CD4-positive, alpha-beta memory T cell (primary cell): ENCODE results near the gene ZNF622. TPM values are rescaled to one million over a fixed set of nuclear protein-coding genes. Genes with fewer than 3 reads are reported as not detected.

Source experiments
- CTCF ChIA-PET: fragments of 350-600 bp; sonication (Branson Sonifier 250); formaldehyde crosslinking; loops from one replicate; lab custom pipeline; 2021; ENCODE audit warnings: inconsistent platforms; ENCODE audit not compliant: partially characterized antibody; lab: Charles Lee
- POLR2A ChIA-PET: fragments of 350-600 bp; sonication (Branson Sonifier 250); formaldehyde crosslinking; loops from one replicate; lab custom pipeline; 2021; ENCODE audit not compliant: partially characterized antibody; lab: Charles Lee
- DNase-seq, 5 donors: peaks; one replicate each; pipeline versions ENCODE4 v3.0.0 to v3.0.0-alpha.2; 2020 to 2022; ENCODE audit warnings: mixed read lengths in 1 of 5
- H3K27ac ChIP-seq: one replicate; pipeline ENCODE4 v1.7.0; 2013; ENCODE audit warnings: low read depth, low read length
- H3K27me3 ChIP-seq: 2 replicates; pipeline ENCODE4 v1.7.0; 2013; ENCODE audit warnings: mild to moderate bottlenecking, low read length, moderate library complexity; ENCODE audit not compliant: insufficient read depth
- H3K36me3 ChIP-seq: 2 replicates; pipeline ENCODE4 v1.7.0; 2013; ENCODE audit warnings: mild to moderate bottlenecking, low read length, moderate library complexity; ENCODE audit not compliant: insufficient read depth
- H3K4me1 ChIP-seq: 2 replicates; pipeline ENCODE4 v1.7.0; 2013; ENCODE audit warnings: mild to moderate bottlenecking, low read length, moderate library complexity; ENCODE audit not compliant: insufficient read depth
- H3K4me3 ChIP-seq, 2 donors: one replicate each; pipeline ENCODE4 v1.7.0; 2013; ENCODE audit warnings: low read length in 2 of 2, mild to moderate bottlenecking in 1 of 2
- H3K9me3 ChIP-seq, 2 donors: one replicate each; pipeline ENCODE4 v1.7.0; 2013; ENCODE audit warnings: low read length in 2 of 2, control low read depth in 1 of 2; ENCODE audit not compliant: control insufficient read depth in 1 of 2
- H3K27ac Mint-ChIP-seq, 7 donors: one replicate each; pipeline ENCODE4 v1.8.0; 2020 to 2021; ENCODE audit warnings: mixed read lengths in 7 of 7, mild to moderate bottlenecking in 6 of 7, inconsistent platforms in 3 of 7, moderate library complexity in 3 of 7
- H3K27me3 Mint-ChIP-seq, 2 donors: one replicate each; pipeline ENCODE4 v1.8.0; 2020 to 2021; ENCODE audit warnings: mixed read lengths in 2 of 2
- H3K36me3 Mint-ChIP-seq, 2 donors: one replicate each; pipeline ENCODE4 v1.8.0; 2020 to 2021; ENCODE audit warnings: mixed read lengths in 2 of 2, inconsistent platforms in 1 of 2, mild to moderate bottlenecking in 1 of 2
- H3K4me1 Mint-ChIP-seq, 4 donors: one replicate each; pipeline ENCODE4 v1.8.0; 2020 to 2021; ENCODE audit warnings: mixed read lengths in 4 of 4, mild to moderate bottlenecking in 1 of 4
- H3K4me3 Mint-ChIP-seq, 8 donors: one replicate each; pipeline ENCODE4 v1.8.0; 2020 to 2021; ENCODE audit warnings: mixed read lengths in 8 of 8, mild to moderate bottlenecking in 7 of 8, moderate library complexity in 6 of 8, inconsistent platforms in 3 of 8
- H3K9me3 Mint-ChIP-seq, 8 donors: one replicate each; pipeline ENCODE4 v1.8.0; 2020 to 2021; ENCODE audit warnings: mixed read lengths in 8 of 8, mild to moderate bottlenecking in 5 of 8, inconsistent platforms in 3 of 8, moderate library complexity in 1 of 8
- intact Hi-C: fragments of 100-400 bp; cut with micrococcal nuclease; formaldehyde crosslinking; loops from one replicate; pipeline ENCODE4 v1.15.1; 2023
- polyA plus RNA-seq, 2 donors: library from polyadenylated mRNA; unstranded; fragments of 300-500 nt; fragmentation: Illumina TruSeq; gene quantifications; one replicate each; pipeline ENCODE4 v1.2.3, GENCODE V29; 2021
- total RNA-seq, 2 experiments: library from RNA; stranded (reverse); gene quantifications; one replicate each; pipeline ENCODE4 v1.2.3, GENCODE V29; 2021

The ZNF622 gene
- total and polyA plus RNA-seq, 4 experiments from 2014 or later = 32.2 to 71.8 (median 45.9) TPM

- ChIA-PET POLR2A (no interaction called here), CTCF (no interaction called here)
- no peaks in the 10 kb centered on the region for H3K36me3 ChIP-seq
- intact Hi-C loops = no loop called here
- no peak overlapping the region for H3K4me3 Mint-ChIP-seq
- no peak for DNase-seq
- no peak overlapping the region for H3K27ac ChIP-seq
- no peaks in the 10 kb centered on the region for H3K27me3 Mint-ChIP-seq
- peaks cover 0 to 26% of the 10 kb centered on the region in 2 donors for H3K36me3 Mint-ChIP-seq
- H3K27me3 ChIP-seq = no peaks in the 10 kb centered on the region
- peak overlapping the region in 2 of 7 donors; percentile 70 to 84 for H3K27ac Mint-ChIP-seq
- peaks cover 0 to 3% (median 0%) of the 10 kb centered on the region in 8 donors for H3K9me3 Mint-ChIP-seq
- H3K4me3 ChIP-seq = no peak overlapping the region
- H3K4me1 ChIP-seq = no peaks in the 10 kb centered on the region
- H3K9me3 ChIP-seq = no peaks in the 10 kb centered on the region
- H3K4me1 Mint-ChIP-seq = peaks cover 0 to 44% (median 7%) of the 10 kb centered on the region in 4 donors
Observed at GRCh38 chr5:16504571-16504970, 39.0 kb upstream of the ZNF622 start.

GRCh38 chr5:16502866-16503265, 37.3 kb upstream of the ZNF622 start:
- no peak for DNase-seq
- Histone ChIP-seq H3K36me3 (no peaks in the 10 kb centered on the region), H3K4me3 (no peak overlapping the region), H3K9me3 (no peaks in the 10 kb centered on the region), H3K4me1 (no peaks in the 10 kb centered on the region), H3K27me3 (no peaks in the 10 kb centered on the region), H3K27ac (no peak overlapping the region)
- Mint-ChIP-seq H3K4me1 (peaks cover 0 to 34% (median 6%) of the 10 kb centered on the region in 4 donors), H3K36me3 (peaks cover 5 to 37% of the 10 kb centered on the region in 2 donors), H3K27me3 (no peaks in the 10 kb centered on the region), H3K9me3 (peaks cover 0 to 14% (median under 1%) of the 10 kb centered on the region in 8 donors), H3K4me3 (no peak overlapping the region), H3K27ac (no peak overlapping the region)
- ChIA-PET POLR2A (no interaction called here), CTCF (no interaction called here)
- intact Hi-C loops = no loop called here

GRCh38 chr5:16500024-16500423, 34.4 kb upstream of the ZNF622 start:
- Mint-ChIP-seq H3K36me3 (peaks cover 11 to 56% of the 10 kb centered on the region in 2 donors), H3K27me3 (no peaks in the 10 kb centered on the region), H3K9me3 (peaks cover 0 to 41% (median 22%) of the 10 kb centered on the region in 8 donors), H3K4me1 (peaks cover 0 to 26% (median 6%) of the 10 kb centered on the region in 4 donors), H3K4me3 (no peak overlapping the region), H3K27ac (peak overlapping the region in 1 of 7 donors; percentile 4)
- intact Hi-C loops = no loop called here
- peaks cover 0 to 7% of the 10 kb centered on the region in 2 donors for H3K9me3 ChIP-seq
- no peaks in the 10 kb centered on the region for H3K4me1 ChIP-seq
- H3K36me3 ChIP-seq = no peaks in the 10 kb centered on the region
- H3K4me3 ChIP-seq = no peak overlapping the region
- no peak overlapping the region for H3K27ac ChIP-seq
- no peak for DNase-seq
- CTCF ChIA-PET = interaction anchor here (1.0 kb wide), 1 partner anchor 44 kb away, joined by 3 read pairs; no protein-coding TSS in a partner anchor
- POLR2A ChIA-PET = no interaction called here
- no peaks in the 10 kb centered on the region for H3K27me3 ChIP-seq

GRCh38 chr5:16497546-16497945, 31.9 kb upstream of the ZNF622 start:
- H3K27me3 ChIP-seq = no peaks in the 10 kb centered on the region
- ChIA-PET CTCF (interaction anchor here (1.1 kb wide), 1 partner anchor 42 kb away, joined by 4 read pairs; no protein-coding TSS in a partner anchor), POLR2A (no interaction called here)
- no peak overlapping the region for H3K27ac ChIP-seq
- H3K36me3 ChIP-seq = no peaks in the 10 kb centered on the region
- no peaks in the 10 kb centered on the region for H3K4me1 ChIP-seq
- intact Hi-C loops = no loop called here
- no peak overlapping the region for H3K27ac Mint-ChIP-seq
- no peak overlapping the region for H3K4me3 ChIP-seq
- H3K4me1 Mint-ChIP-seq = peaks cover 5 to 29% (median 9%) of the 10 kb centered on the region in 4 donors
- no peak overlapping the region for H3K4me3 Mint-ChIP-seq
- peaks cover 11 to 61% of the 10 kb centered on the region in 2 donors for H3K36me3 Mint-ChIP-seq
- H3K27me3 Mint-ChIP-seq = no peaks in the 10 kb centered on the region
- peaks cover 0 to 7% of the 10 kb centered on the region in 2 donors for H3K9me3 ChIP-seq
- no peak for DNase-seq
- H3K9me3 Mint-ChIP-seq = peaks cover 0 to 48% (median 29%) of the 10 kb centered on the region in 8 donors

GRCh38 chr5:16493261-16493660, 27.7 kb upstream of the ZNF622 start:
- intact Hi-C loops = loop anchor here (5.0 kb wide), 2 partner anchors 59 to 639 kb away; no protein-coding TSS in a partner anchor
- Histone ChIP-seq H3K27me3 (no peaks in the 10 kb centered on the region), H3K36me3 (no peaks in the 10 kb centered on the region), H3K4me1 (no peaks in the 10 kb centered on the region), H3K9me3 (peaks cover 0 to 7% of the 10 kb centered on the region in 2 donors), H3K27ac (no peak overlapping the region), H3K4me3 (no peak overlapping the region)
- H3K36me3 Mint-ChIP-seq = peaks cover 9 to 36% of the 10 kb centered on the region in 2 donors
- DNase-seq = no peak
- ChIA-PET CTCF (no interaction called here), POLR2A (no interaction called here)
- peaks cover 0 to 38% (median 29%) of the 10 kb centered on the region in 8 donors for H3K9me3 Mint-ChIP-seq
- H3K4me3 Mint-ChIP-seq = no peak overlapping the region
- peaks cover 8 to 41% (median 13%) of the 10 kb centered on the region in 4 donors for H3K4me1 Mint-ChIP-seq
- H3K27ac Mint-ChIP-seq = no peak overlapping the region
- H3K27me3 Mint-ChIP-seq = no peaks in the 10 kb centered on the region

GRCh38 chr5:16492398-16493140, 27.0 kb upstream of the ZNF622 start:
- Mint-ChIP-seq H3K36me3 (peaks cover 3 to 29% of the 10 kb centered on the region in 2 donors), H3K27ac (peak overlapping the region in 2 of 7 donors; percentile 14 to 19), H3K4me3 (no peak overlapping the region), H3K4me1 (peaks cover 8 to 47% (median 14%) of the 10 kb centered on the region in 4 donors), H3K27me3 (no peaks in the 10 kb centered on the region), H3K9me3 (peaks cover 0 to 32% (median 24%) of the 10 kb centered on the region in 8 donors)
- ChIA-PET POLR2A (no interaction called here), CTCF (no interaction called here)
- Histone ChIP-seq H3K27ac (no peak overlapping the region), H3K36me3 (no peaks in the 10 kb centered on the region), H3K27me3 (no peaks in the 10 kb centered on the region), H3K4me1 (no peaks in the 10 kb centered on the region), H3K9me3 (peaks cover 0 to 7% of the 10 kb centered on the region in 2 donors), H3K4me3 (no peak overlapping the region)
- intact Hi-C loops = loop anchor here (5.0 kb wide), 2 partner anchors 60 to 640 kb away; no protein-coding TSS in a partner anchor
- peak in 1 of 5 donors; percentile 6 for DNase-seq

- Mint-ChIP-seq H3K36me3 (peaks cover 0 to 14% of the 10 kb centered on the region in 2 donors), H3K4me3 (no peak overlapping the region), H3K27ac (peak overlapping the region in 2 of 7 donors; percentile 14 to 62), H3K27me3 (no peaks in the 10 kb centered on the region), H3K9me3 (peaks cover 0 to 16% (median 11%) of the 10 kb centered on the region in 8 donors), H3K4me1 (peaks cover 9 to 60% (median 17%) of the 10 kb centered on the region in 4 donors)
- no peak overlapping the region for H3K4me3 ChIP-seq
- ChIA-PET POLR2A (no interaction called here), CTCF (interaction anchor here (1.7 to 2.2 kb wide), 2 partner anchors 176 to 699 kb away, joined by 4 to 15 read pairs; no protein-coding TSS in a partner anchor)
- H3K27me3 ChIP-seq = no peaks in the 10 kb centered on the region
- H3K36me3 ChIP-seq = no peaks in the 10 kb centered on the region
- intact Hi-C loops = loop anchor here (5.0 kb wide), 2 partner anchors 61 to 641 kb away; no protein-coding TSS in a partner anchor
- H3K4me1 ChIP-seq = no peaks in the 10 kb centered on the region
- H3K27ac ChIP-seq = no peak overlapping the region
- no peaks in the 10 kb centered on the region for H3K9me3 ChIP-seq
- no peak for DNase-seq
Observed at GRCh38 chr5:16490911-16491310, 25.3 kb upstream of the ZNF622 start.
